ENCODE data around the gene TACSTD2.
"Not testable (repeated sequence)": the region's sequence is repeated elsewhere in the genome, so short reads cannot be mapped to it uniquely, and the experiment has no call there.

- not testable (repeated sequence) for TF ChIP-seq CTCF (IDR thresholded peaks at IDR 0.05; ENCODE audit: low read depth, low read length, poor library complexity, severe bottlenecking); EZH2phosphoT487 (IDR thresholded peaks at IDR 0.05; ENCODE audit: borderline replicate concordance, low read length)
Measured at GRCh38 chr1:58623259-58623658, 46.2 kb upstream of the TACSTD2 start.
